Duodenal mucosa (tissue), 2 donors: ENCODE data around the gene SCAF1.
"Not testable (repeated sequence)": the region's sequence is repeated elsewhere in the genome, so short reads cannot be mapped to it uniquely, and the experiment has no call there.

Experiments used
- H3K27ac ChIP-seq: one replicate; pipeline ENCODE4 v1.7.0; 2013; ENCODE audit warnings: low read depth, low read length
- H3K27me3 ChIP-seq, 2 donors: one replicate each; pipeline ENCODE4 v1.7.0; 2013; ENCODE audit warnings: low read length in 2 of 2, control low read depth in 1 of 2; ENCODE audit not compliant: insufficient read depth in 2 of 2, control insufficient read depth in 1 of 2
- H3K36me3 ChIP-seq, 2 donors: one replicate each; pipeline ENCODE4 v1.7.0; 2013; ENCODE audit warnings: low read length in 2 of 2, control low read depth in 1 of 2; ENCODE audit not compliant: insufficient read depth in 2 of 2, control insufficient read depth in 1 of 2
- H3K4me1 ChIP-seq, 2 donors: one replicate each; pipeline ENCODE4 v1.7.0; 2013; ENCODE audit warnings: low read length in 2 of 2, control low read depth in 1 of 2; ENCODE audit not compliant: insufficient read depth in 2 of 2, control insufficient read depth in 1 of 2
- H3K4me3 ChIP-seq, 2 donors: one replicate each; pipeline ENCODE4 v1.7.0; 2013; ENCODE audit warnings: low read length in 2 of 2, low read depth in 1 of 2
- H3K9ac ChIP-seq, 2 donors: one replicate each; pipeline ENCODE4 v1.7.0; 2013; ENCODE audit warnings: low read length in 2 of 2, low read depth in 1 of 2
- H3K9me3 ChIP-seq, 2 donors: one replicate each; pipeline ENCODE4 v1.7.0; 2013; ENCODE audit warnings: low read length in 2 of 2, control low read depth in 1 of 2; ENCODE audit not compliant: control insufficient read depth in 1 of 2

SCAF1 gene

GRCh38 chr19:49616945-49617344 is 25.1 kb upstream of the SCAF1 start:
- no peak overlapping the region for H3K27ac ChIP-seq
- no peaks in the 10 kb centered on the region for H3K9me3 ChIP-seq
- no peak overlapping the region for H3K9ac ChIP-seq
- H3K27me3 ChIP-seq = no peaks in the 10 kb centered on the region
- no peaks in the 10 kb centered on the region for H3K4me1 ChIP-seq
- no peak overlapping the region for H3K4me3 ChIP-seq
- H3K36me3 ChIP-seq = peaks cover 32 to 78% of the 10 kb centered on the region in 2 donors

DNA sequence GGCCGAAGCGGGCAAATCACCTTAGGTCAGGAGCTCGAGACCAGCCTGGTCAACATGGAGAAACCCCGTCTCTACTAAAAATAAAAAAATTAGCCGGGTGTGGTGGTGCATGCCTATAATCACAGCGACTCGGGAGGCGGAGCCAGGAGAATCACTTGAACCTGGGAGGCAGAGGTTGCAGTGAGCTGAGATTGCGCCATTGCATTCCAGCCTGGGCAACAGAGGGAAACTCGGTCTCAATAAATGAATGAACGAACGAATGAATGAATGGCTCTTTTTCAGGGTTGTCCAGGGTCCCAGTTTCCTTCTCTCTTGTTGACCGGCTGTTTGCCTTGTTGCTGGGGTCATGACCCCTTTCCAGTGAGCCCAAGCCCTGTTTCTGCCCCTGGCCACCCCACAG is 24.1 kb upstream of the SCAF1 start:
- H3K27ac ChIP-seq, H3K9me3 ChIP-seq, H3K4me3 ChIP-seq, H3K9ac ChIP-seq, H3K4me1 ChIP-seq, H3K27me3 ChIP-seq: not testable (repeated sequence)
- H3K36me3 ChIP-seq = peaks cover 32 to 75% of the 10 kb centered on the region in 2 donors

DNA sequence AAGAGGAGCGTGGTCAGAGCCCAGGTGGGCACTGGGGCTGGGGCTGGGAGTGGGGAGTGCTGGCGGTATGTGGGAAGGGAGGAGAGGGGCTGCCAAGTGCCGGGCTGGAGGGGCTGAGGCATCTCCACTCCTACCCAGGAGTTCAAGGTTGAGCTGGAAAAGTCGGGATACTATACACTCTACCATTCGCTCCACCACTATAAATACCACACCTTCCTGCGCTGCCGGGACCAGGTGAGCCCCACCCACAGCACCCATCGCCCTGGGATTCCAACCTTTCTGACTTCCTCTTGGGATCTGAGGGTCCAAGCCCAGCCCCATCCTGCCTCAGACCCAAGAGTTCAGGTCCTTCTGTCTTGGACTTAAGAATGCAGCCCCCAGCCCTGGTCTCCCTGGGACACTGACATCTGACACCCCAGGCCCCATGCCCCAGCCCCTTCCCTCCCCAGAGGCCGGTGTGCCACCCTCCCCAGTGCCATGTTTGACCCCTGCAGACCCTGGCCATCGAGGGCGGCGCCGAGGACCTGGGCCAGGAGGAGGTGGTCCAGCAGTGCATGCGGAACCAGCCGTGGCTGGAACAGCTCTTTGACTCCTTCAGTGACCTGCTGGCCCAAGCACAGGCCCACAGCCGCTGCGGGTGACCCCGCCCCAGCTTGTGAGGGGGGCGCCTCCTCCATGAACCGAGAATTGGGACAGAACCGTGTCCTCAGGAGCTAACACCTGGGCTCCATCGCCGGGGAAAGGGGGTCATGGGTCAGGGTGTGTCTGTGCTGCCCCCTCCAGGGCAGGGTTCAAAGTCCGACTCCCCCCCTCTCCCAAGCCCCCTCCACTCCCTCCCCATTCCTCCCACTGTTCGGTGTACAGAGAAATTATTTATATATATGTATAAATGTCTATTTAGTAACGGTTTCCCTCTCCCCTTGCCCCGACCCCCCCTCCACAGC is 16.8 kb upstream of the SCAF1 start:
- no peak overlapping the region for H3K9ac ChIP-seq
- no peak overlapping the region for H3K4me3 ChIP-seq
- H3K27me3 ChIP-seq = no peaks in the 10 kb centered on the region
- peaks cover 7 to 27% of the 10 kb centered on the region in 2 donors for H3K36me3 ChIP-seq
- H3K4me1 ChIP-seq = no peaks in the 10 kb centered on the region
- H3K9me3 ChIP-seq = no peaks in the 10 kb centered on the region
- no peak overlapping the region for H3K27ac ChIP-seq

GRCh38 chr19:49626226-49626625 is 15.8 kb upstream of the SCAF1 start:
- H3K27me3 ChIP-seq = no peaks in the 10 kb centered on the region
- no peaks in the 10 kb centered on the region for H3K9me3 ChIP-seq
- H3K27ac ChIP-seq = no peak overlapping the region
- H3K9ac ChIP-seq = no peak overlapping the region
- H3K4me3 ChIP-seq = no peak overlapping the region
- H3K4me1 ChIP-seq = peaks cover 4 to 6% of the 10 kb centered on the region in 2 donors
- peaks cover 4 to 23% of the 10 kb centered on the region in 2 donors for H3K36me3 ChIP-seq

DNA sequence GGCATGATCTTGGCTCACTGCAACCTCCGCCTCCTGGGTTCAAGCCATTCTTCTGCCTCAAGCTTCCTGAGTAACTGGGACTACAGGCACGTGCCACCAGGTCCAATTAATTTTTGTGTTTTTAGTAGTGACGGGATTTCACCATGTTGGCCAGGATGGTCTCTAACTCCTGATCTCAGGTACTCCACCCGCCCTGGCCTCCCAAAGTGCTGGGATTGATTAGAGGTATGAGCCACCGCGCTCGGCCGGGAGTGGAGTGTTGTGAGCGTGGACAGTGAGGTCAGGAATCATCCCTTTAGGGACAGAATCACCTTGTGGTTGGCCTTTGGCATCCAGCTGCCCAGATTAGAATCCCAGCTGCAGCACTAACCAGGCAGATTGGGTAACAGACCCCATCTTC is 12.3 kb upstream of the SCAF1 start:
- Histone ChIP-seq H3K36me3 (peaks cover 0 to 8% of the 10 kb centered on the region in 2 donors), H3K27ac (no peak overlapping the region), H3K9me3 (no peaks in the 10 kb centered on the region), H3K4me1 (peaks cover 6 to 9% of the 10 kb centered on the region in 2 donors), H3K27me3 (no peaks in the 10 kb centered on the region), H3K4me3 (no peak overlapping the region), H3K9ac (no peak overlapping the region)

DNA sequence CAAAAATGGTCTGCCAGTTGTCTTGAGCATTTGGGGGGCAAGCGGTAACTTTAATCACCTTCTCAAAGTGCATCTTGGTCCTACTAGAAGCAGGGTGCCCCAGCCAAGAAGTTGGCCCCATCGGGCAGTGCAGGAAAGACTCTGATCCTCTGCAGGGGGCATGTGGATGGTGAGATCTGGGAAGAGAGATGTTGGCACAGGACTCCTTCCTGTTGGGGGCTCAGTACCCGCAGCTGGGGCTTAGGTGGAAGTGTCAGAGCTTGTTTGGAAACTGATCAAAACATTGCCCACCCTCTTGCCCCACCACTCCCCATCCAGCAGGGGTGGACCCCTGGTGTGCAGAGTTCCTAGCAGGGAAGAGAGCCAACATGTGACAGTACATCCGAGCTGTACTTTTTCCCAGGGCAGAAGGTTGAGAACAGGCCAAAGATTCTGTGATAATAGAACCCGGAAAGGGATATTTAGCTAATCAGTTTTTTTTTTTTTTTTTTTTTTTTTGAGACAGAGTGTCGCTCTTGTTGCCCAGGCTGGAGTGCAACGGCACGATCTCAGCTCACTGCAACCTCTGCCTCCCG is 10.9 kb upstream of the SCAF1 start:
- Histone ChIP-seq H3K4me3 (no peak overlapping the region), H3K27ac (no peak overlapping the region)

DNA sequence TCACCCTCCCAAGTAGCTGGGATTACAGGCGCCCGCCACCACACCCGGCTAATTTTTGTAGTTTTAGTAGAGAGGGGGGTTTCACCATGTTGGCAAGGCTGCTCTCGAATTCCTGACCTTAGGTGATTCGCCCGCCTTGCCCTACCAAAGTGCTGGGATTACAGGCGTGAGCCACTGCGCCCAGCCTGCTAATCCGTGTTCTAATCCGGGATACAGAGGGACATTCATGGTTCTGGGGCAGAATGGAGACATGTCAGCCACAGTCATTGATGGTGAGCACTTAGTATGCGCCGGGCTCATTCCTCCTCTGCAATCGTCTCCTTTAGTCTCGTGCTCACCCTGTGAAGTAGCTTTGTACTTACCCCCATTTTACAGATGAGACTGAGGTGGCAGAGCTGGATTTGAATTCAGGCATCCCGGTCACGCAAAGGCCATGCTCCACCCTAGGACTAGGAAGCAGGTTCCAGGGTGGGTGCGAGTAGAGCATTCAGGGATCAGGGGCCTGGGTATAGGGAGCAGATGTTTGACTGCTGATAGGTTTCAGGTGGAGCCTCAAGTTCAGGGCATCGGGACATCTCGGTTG is 10.3 kb upstream of the SCAF1 start:
- no peaks in the 10 kb centered on the region for H3K27me3 ChIP-seq

More for the DNA sequence above, 10.9 kb upstream of the SCAF1 start:
- Histone ChIP-seq H3K9ac (no peak overlapping the region), H3K27me3 (no peaks in the 10 kb centered on the region), H3K9me3 (no peaks in the 10 kb centered on the region), H3K4me1 (peaks cover 6 to 9% of the 10 kb centered on the region in 2 donors), H3K36me3 (no peaks in the 10 kb centered on the region)

DNA sequence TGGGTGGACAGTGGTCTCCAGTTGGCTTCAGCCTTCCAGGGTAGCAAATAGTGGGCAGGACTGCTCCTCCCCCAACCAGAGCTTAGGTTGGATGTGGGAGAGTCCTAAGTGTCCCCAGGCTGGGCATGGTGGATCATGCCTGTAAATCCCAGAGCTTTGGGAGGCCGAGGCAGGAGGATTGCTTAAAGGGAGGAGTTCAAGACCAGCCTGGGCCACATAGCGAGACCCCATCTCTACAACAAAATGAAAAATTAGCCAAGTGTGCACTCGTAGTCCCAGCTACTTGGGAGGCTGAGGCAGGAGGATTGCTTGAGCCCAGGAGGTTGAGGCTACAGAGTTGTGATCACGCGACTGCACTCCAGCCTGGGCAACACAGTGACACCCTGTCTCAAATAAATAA is 9.4 kb upstream of the SCAF1 start:
- no peaks in the 10 kb centered on the region for H3K9me3 ChIP-seq

More for the DNA sequence above, 10.3 kb upstream of the SCAF1 start:
- H3K4me3 ChIP-seq = no peak overlapping the region
- no peaks in the 10 kb centered on the region for H3K36me3 ChIP-seq
- no peak overlapping the region for H3K27ac ChIP-seq
- H3K9me3 ChIP-seq = no peaks in the 10 kb centered on the region
- peaks cover 6 to 9% of the 10 kb centered on the region in 2 donors for H3K4me1 ChIP-seq
- H3K9ac ChIP-seq = no peak overlapping the region

GRCh38 chr19:49633273-49633672 is 8.7 kb upstream of the SCAF1 start:
- not testable (repeated sequence) for H3K27me3 ChIP-seq, H3K9ac ChIP-seq, H3K27ac ChIP-seq, H3K9me3 ChIP-seq, H3K36me3 ChIP-seq, H3K4me3 ChIP-seq
- H3K4me1 ChIP-seq = peaks cover 9 to 14% of the 10 kb centered on the region in 2 donors

More for the DNA sequence above, 9.4 kb upstream of the SCAF1 start:
- no peaks in the 10 kb centered on the region for H3K36me3 ChIP-seq
- no peak overlapping the region for H3K9ac ChIP-seq
- no peaks in the 10 kb centered on the region for H3K27me3 ChIP-seq
- H3K27ac ChIP-seq = no peak overlapping the region
- peaks cover 6 to 9% of the 10 kb centered on the region in 2 donors for H3K4me1 ChIP-seq
- no peak overlapping the region for H3K4me3 ChIP-seq
